GM21390 (cell line): Measurements from ENCODE around the gene CPE.
"Not testable (repeated sequence)": the region's sequence is repeated elsewhere in the genome, so short reads cannot be mapped to it uniquely, and the experiment has no call there.

Source experiments
- ATAC-seq: cut with Tn5 transposase; IDR thresholded peaks from one replicate; pipeline ENCODE4 v1.9.1; 2021; ENCODE audit not compliant: unreplicated experiment

CPE gene

DNA sequence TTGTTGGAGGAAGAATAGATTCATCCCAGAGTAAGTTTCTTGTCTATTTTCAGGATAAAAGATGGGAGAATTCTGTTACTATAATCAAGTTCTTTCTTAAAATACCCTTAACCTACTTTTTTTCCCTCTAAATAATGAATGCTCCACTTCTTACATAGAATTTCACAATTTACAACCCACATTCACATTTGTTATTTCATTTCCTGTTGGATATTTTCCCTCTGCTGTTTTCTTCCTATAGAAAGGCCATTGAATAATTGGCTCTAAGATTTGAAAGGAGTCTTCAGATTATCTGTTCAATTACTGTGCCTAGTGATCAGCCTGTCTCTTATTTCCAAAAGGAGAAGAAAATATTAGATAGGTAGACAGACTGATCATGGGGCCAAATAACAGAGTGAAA, 79.7 kb downstream of the CPE start:
- ATAC-seq: no peak

GRCh38 chr4:165461159-165461821, 82.5 kb downstream of the CPE start:
- ATAC-seq: no peak

- ATAC-seq: no peak
Measured at GRCh38 chr4:165462009-165462408, 83.2 kb downstream of the CPE start.

DNA sequence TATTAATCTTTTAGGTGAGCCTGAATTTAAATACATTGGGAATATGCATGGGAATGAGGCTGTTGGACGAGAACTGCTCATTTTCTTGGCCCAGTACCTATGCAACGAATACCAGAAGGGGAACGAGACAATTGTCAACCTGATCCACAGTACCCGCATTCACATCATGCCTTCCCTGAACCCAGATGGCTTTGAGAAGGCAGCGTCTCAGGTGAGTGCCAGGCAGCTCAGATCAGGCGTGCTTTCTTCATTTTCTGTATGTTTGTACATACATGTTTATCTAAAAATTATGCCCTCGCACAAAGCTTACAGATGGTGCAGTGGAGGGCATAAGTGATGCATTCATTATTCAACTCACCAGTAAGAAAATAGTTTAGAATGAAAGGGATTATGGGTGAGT, 85.6 kb downstream of the CPE start:
- no peak for ATAC-seq

GRCh38 chr4:165464813-165465381, 86.1 kb downstream of the CPE start:
- peak; percentile 79 for ATAC-seq

GRCh38 chr4:165470009-165470408, 91.2 kb downstream of the CPE start:
- ATAC-seq: no peak

DNA sequence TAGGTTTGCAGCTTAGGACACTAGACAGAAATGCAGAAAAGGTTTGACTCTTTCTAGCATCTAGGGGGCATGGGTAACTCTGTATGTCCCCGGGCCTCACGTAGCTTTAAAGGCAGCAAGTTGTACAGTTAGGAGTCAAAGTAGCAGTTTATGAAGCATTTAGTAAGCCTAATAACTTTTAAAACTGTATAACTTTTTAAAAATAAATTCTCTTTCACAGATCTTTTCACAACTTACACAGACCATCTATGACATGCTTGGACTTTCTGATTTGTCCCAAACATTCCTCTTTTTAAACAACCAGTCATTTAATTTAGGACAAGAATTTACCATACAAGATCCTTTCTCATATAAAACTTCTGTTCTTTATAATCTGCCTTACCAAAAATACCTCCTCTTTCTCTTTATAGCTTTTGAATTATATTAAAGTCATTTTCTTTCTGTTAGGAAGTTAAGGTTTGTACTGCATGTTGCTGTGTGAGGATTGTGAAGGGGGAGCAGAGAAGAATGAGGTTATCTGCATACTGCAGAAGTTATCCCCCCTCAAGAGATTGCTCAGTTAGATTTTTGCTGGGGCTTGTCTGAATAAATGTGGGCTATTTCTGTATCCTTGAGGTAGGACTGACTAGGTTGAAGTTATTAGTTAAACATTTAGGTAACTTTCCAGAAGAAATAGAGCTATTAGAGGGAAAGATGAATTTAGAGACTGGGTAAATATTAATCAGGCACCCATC, 94.3 kb downstream of the CPE start:
- no peak for ATAC-seq

GRCh38 chr4:165474784-165475705, 96.2 kb downstream of the CPE start:
- ATAC-seq: no peak

DNA sequence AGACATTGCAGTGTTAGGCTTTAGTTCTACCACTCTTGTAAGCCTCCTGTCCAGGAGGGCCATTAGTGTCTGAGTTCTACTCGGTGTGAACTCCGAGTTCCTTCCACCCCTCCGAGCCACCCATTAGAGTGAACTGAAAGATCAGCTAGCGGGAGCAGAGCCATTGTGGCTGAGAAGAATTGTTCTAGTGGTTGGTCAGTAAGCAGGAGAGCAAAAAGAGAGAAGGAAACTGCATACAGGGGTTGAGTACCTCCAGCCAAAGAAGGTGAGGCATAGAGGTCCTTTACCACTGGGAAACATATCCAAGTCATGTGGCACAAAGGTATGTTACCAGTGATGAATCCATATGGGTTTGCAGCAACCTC, 96.9 kb downstream of the CPE start:
- ATAC-seq: no peak

GRCh38 chr4:165476214-165477098, 97.6 kb downstream of the CPE start:
- no peak for ATAC-seq

- no peak for ATAC-seq
Measured at GRCh38 chr4:165477799-165478198, 99.0 kb downstream of the CPE start.

- no peak for ATAC-seq
Measured at GRCh38 chr4:165478260-165478659, 99.5 kb downstream of the CPE start.

- ATAC-seq: no peak
Measured at GRCh38 chr4:165481053-165481835, 102.4 kb downstream of the CPE start.

GRCh38 chr4:165489786-165490185, 111.0 kb downstream of the CPE start:
- no peak for ATAC-seq

DNA sequence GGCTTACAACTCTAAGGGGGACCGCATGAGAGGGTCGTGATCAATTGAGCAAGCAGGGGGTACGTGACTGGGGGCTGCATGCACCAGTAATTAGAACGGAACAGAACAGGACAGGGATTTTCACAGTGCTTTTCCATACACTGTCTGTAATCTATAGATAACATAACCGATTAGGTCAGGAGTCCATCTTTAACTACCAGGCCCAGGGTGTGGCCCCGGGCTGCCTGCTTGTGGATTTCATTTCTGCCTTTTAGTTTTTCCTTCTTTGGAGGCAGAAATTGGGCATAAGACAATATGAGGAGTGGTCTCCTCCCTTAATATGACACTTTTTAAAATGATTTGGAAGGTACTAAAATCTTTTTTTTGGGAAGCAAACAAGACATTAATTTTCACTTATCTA, 113.8 kb downstream of the CPE start:
- not testable (repeated sequence) for ATAC-seq

DNA sequence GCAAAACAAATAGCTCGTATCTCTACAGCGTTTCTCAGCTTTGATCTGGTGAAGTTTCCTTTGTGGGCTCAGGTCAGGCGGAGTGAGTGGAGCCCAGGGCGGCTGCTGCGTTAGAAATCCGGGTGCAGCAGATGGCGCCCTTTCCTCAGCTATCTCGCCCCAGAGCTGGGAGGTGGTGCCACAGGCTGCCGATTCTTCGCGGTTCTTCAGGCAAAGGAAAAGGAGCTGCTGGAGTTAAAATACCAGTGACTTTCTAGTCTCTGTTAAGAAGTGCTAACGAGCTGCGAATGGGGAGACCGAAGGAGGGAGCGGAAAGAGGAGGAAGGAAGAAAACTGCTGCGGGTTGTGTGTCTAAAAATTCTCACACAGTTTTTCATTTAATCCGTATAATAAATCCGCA, 114.6 kb downstream of the CPE start:
- peak; percentile 95 for ATAC-seq

GRCh38 chr4:165502916-165503907, 124.4 kb downstream of the CPE start:
- no peak for ATAC-seq

DNA sequence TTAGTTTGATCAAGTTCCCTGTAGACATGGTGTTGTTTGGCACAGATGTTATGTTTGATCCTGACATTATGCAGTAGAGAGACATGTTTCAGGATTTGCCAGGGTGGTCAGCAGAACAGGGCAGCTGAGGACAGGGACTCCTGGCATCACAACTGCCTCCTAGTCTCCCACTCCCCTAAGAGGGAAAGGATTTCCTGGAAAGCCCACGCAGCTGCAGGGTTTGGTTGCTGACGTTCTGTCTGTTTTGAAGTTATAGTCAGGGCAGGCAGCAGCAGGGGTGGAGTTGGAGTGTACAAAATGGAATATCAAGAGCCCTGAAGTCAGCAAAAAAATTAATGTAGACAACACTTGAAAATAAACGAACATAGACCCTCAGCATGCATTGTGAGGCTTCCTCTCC, 125.4 kb downstream of the CPE start:
- no peak for ATAC-seq
